ENCODE data around the gene LPO. TPM values are rescaled to one million over a fixed set of nuclear protein-coding genes. Genes with fewer than 3 reads are reported as not detected.

Gene LPO
- total and polyA plus RNA-seq, 2 donors (not counting 1 experiment from before 2014, with no cell fraction given) = not detected

- Histone ChIP-seq H3K9ac (ENCODE audit: insufficient read depth, low read length) (no peak overlapping the region), H3K4me2 (ENCODE audit: extremely low read depth, insufficient read depth, low read length) (no peak overlapping the region), H3K79me2 (ENCODE audit: control insufficient read depth, insufficient read depth, low read length) (no peaks in the 10 kb centered on the region), H3K27ac (ENCODE audit: insufficient read depth, low read length) (no peak overlapping the region), H3K36me3 (ENCODE audit: control insufficient read depth, insufficient read depth, low read length) (no peaks in the 10 kb centered on the region), H3K4me3 (replicated peaks in 1 of 4; ENCODE audit: control extremely low read depth in 1 of 4, insufficient read depth in 1 of 4, low read depth in 3 of 4, low read length in 4 of 4) (no peak overlapping the region), H3K27me3 (ENCODE audit: control insufficient read depth, insufficient read depth, low read length) (no peaks in the 10 kb centered on the region), H2AFZ (ENCODE audit: low read length) (no peak overlapping the region), H3K9me3 (ENCODE audit: control insufficient read depth, insufficient read depth, low read depth, low read length) (no peaks in the 10 kb centered on the region), H3K4me1 (ENCODE audit: control insufficient read depth, extremely low read depth, insufficient read depth, low read length) (no peaks in the 10 kb centered on the region), H4K20me1 (ENCODE audit: control insufficient read depth, extremely low read depth, insufficient read depth, low read length) (no peaks in the 10 kb centered on the region)
- DNase-seq (ENCODE audit: low read depth in 2 of 2) = no peak
- TF ChIP-seq EZH2 (IDR thresholded peaks at IDR 0.05; ENCODE audit: low read length, missing control alignments) = no peak
- TF ChIP-seq, protein P1, sequence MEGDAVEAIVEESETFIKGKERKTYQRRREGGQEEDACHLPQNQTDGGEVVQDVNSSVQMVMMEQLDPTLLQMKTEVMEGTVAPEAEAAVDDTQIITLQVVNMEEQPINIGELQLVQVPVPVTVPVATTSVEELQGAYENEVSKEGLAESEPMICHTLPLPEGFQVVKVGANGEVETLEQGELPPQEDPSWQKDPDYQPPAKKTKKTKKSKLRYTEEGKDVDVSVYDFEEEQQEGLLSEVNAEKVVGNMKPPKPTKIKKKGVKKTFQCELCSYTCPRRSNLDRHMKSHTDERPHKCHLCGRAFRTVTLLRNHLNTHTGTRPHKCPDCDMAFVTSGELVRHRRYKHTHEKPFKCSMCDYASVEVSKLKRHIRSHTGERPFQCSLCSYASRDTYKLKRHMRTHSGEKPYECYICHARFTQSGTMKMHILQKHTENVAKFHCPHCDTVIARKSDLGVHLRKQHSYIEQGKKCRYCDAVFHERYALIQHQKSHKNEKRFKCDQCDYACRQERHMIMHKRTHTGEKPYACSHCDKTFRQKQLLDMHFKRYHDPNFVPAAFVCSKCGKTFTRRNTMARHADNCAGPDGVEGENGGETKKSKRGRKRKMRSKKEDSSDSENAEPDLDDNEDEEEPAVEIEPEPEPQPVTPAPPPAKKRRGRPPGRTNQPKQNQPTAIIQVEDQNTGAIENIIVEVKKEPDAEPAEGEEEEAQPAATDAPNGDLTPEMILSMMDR (conservative IDR thresholded peaks at IDR 0.05 in 1 of 2, IDR thresholded peaks at IDR 0.05 in 1 of 2; ENCODE audit: low read depth in 1 of 2, low read length in 2 of 2) = no peak
Observed at GRCh38 chr17:58301504-58302150, 63.2 kb downstream of the LPO start.

GRCh38 chr17:58302171-58302918 is 64.0 kb downstream of the LPO start:
- Histone ChIP-seq H3K79me2 (ENCODE audit: control insufficient read depth, insufficient read depth, low read length) (no peaks in the 10 kb centered on the region), H3K4me3 (replicated peaks in 1 of 4; ENCODE audit: control extremely low read depth in 1 of 4, insufficient read depth in 1 of 4, low read depth in 3 of 4, low read length in 4 of 4) (no peak overlapping the region), H4K20me1 (ENCODE audit: control insufficient read depth, extremely low read depth, insufficient read depth, low read length) (no peaks in the 10 kb centered on the region), H3K36me3 (ENCODE audit: control insufficient read depth, insufficient read depth, low read length) (no peaks in the 10 kb centered on the region), H3K9ac (ENCODE audit: insufficient read depth, low read length) (no peak overlapping the region), H3K9me3 (ENCODE audit: control insufficient read depth, insufficient read depth, low read depth, low read length) (no peaks in the 10 kb centered on the region), H3K27ac (ENCODE audit: insufficient read depth, low read length) (no peak overlapping the region), H2AFZ (ENCODE audit: low read length) (no peak overlapping the region), H3K27me3 (ENCODE audit: control insufficient read depth, insufficient read depth, low read length) (no peaks in the 10 kb centered on the region), H3K4me1 (ENCODE audit: control insufficient read depth, extremely low read depth, insufficient read depth, low read length) (no peaks in the 10 kb centered on the region), H3K4me2 (ENCODE audit: extremely low read depth, insufficient read depth, low read length) (no peak overlapping the region)
- DNase-seq (ENCODE audit: low read depth in 2 of 2) = no peak
- no peak for TF ChIP-seq EZH2 (IDR thresholded peaks at IDR 0.05; ENCODE audit: low read length, missing control alignments)
- TF ChIP-seq, protein P1 (conservative IDR thresholded peaks at IDR 0.05 in 1 of 2, IDR thresholded peaks at IDR 0.05 in 1 of 2; ENCODE audit: low read depth in 1 of 2, low read length in 2 of 2) = no peak

DNA sequence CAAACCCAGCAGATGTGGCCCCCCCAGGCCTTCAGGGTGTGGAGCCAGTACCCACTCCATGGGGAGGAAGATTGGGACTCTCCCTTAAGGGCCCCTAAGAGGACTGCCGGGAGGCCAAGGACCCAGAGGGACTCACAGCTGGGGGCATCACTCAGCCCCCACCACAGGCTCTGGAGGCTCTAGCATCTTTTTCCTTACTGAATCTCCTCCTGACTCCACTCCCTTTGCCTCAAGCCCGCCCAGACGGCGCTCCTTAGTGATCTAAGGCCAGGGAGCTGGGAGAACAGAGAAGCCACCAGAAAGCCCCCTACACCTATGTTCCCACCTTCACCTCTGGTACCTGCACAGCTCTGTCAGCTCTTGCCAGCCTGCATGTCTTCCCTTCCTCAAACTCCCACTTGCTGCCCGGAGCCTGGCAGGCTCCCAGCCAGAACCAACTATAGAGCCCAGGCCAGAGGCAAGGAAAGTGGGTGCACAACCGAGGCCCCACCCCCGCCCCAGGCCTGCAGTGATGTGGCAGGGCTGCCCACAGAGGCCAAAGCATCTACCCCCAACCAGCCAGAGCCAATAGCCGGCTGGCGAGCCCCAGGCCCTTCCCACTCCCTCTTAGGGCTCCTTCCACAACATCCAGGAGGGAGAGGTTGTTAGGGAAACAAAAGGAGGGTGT is 64.7 kb downstream of the LPO start:
- Histone ChIP-seq H3K9ac (ENCODE audit: insufficient read depth, low read length) (no peak overlapping the region), H3K36me3 (ENCODE audit: control insufficient read depth, insufficient read depth, low read length) (no peaks in the 10 kb centered on the region), H3K4me2 (ENCODE audit: extremely low read depth, insufficient read depth, low read length) (no peak overlapping the region), H3K79me2 (ENCODE audit: control insufficient read depth, insufficient read depth, low read length) (no peaks in the 10 kb centered on the region), H3K27ac (ENCODE audit: insufficient read depth, low read length) (no peak overlapping the region), H4K20me1 (ENCODE audit: control insufficient read depth, extremely low read depth, insufficient read depth, low read length) (no peaks in the 10 kb centered on the region), H3K27me3 (ENCODE audit: control insufficient read depth, insufficient read depth, low read length) (no peaks in the 10 kb centered on the region), H3K4me3 (replicated peaks in 1 of 4; ENCODE audit: control extremely low read depth in 1 of 4, insufficient read depth in 1 of 4, low read depth in 3 of 4, low read length in 4 of 4) (no peak overlapping the region), H2AFZ (ENCODE audit: low read length) (no peak overlapping the region), H3K9me3 (ENCODE audit: control insufficient read depth, insufficient read depth, low read depth, low read length) (no peaks in the 10 kb centered on the region), H3K4me1 (ENCODE audit: control insufficient read depth, extremely low read depth, insufficient read depth, low read length) (no peaks in the 10 kb centered on the region)
- no peak for TF ChIP-seq EZH2 (IDR thresholded peaks at IDR 0.05; ENCODE audit: low read length, missing control alignments)
- TF ChIP-seq, protein P1 (conservative IDR thresholded peaks at IDR 0.05 in 1 of 2, IDR thresholded peaks at IDR 0.05 in 1 of 2; ENCODE audit: low read depth in 1 of 2, low read length in 2 of 2) = no peak
- DNase-seq (ENCODE audit: low read depth in 2 of 2) = no peak
